CD4-positive, alpha-beta T cell treated with Interleukin-15 for 4 hours (primary cell): ENCODE data around the gene CLSTN2.

Experiments
- DNase-seq: peaks from one replicate; pipeline ENCODE4 v3.0.0-alpha.2; 2020; ENCODE audit warnings: low spot score

The CLSTN2 gene

DNA sequence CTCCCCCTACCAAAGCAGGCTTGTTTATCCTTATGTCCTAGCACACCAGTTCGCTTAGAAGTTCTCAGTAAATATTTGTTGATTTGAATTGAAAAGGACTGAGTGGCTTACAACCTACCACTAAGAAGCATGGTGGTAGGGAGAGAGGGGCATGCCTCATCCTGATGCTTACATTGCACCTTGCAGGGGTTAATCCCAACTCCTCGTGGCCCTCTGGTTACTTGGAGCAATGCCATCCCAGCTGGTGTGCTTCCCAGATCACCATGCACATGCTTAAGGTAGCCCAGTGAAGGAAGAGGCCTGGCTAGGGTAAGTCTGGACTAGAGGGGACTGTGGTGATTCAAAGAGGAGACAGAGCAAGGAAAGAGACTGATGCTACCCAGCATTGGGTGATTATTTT lies 253.3 kb downstream of the CLSTN2 start:
- no peak for DNase-seq

DNA sequence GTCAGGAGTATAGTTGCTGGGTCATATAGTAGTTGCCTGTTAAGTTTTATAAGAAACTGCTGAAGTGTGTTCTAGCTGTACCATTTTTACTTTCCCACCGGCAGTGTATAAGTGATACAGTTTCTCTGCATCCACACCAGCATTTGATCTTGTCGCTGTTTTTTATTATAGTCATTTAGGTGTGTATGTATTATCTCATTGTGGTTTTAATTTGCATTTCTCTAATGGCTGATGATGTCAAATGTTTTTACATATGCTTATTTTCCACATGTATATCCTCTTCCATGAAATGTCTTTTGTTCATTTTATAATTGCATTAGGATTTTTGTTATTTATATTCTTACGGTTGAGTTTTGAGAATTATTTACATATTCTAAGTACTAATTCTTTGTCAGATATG lies 254.3 kb downstream of the CLSTN2 start:
- DNase-seq, result no peak

DNA sequence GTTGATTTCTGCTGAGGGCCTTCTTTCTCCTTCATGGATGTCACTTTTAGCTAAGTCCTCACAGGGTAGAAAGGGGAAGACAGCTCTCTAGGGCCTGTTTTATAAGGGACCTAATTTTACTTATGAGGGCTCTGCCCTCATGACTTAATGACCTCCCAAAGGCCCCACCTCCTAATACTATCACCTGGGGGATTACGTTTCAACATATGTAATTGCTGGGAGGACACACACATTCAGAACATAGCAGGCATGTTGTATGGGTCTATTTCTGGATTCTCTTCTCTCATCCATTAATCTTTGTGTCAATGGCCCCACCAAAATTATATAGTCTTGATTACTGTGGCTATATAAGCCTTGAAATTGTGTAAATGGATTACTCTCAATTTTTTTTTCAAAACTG lies 255.0 kb downstream of the CLSTN2 start:
- DNase-seq, result no peak

DNA sequence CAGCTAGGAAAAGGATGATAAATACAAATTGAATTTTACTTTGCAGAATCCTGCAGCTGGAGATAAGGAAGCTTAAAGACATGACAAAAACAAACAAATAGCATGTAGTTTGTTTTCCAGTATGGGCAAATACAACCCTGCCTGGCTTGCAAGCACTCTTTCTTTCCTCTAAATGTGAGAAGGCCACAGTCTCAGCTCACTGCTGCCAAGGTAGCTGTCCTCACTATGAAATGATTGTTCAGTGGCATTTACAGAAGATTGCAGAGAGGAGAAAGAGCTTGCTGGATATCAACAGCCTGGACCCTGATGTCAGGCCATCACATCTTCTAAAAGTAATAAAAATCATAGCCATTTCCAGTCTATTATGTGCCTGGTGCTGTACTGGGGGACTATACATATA lies 262.0 kb downstream of the CLSTN2 start:
- DNase-seq, result no peak

DNA sequence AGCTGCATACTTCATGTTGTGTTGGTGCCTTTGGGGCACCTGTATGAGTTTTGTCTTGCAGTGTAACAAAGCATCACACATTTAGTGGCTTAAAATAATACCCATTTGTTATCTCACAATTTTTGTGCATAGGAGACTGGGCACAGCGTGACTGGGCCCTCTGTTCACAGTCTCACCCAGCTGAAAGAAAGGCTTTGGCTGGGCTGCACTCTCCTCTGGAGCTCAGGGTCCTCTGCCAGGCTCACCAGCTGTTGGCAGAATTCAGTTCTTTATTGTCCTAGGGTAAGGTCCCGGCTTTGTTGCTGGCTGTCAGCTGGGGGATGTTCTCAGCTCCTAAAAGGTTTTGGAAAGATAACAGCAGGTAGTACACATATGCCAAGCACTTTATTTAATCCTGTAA lies 263.3 kb downstream of the CLSTN2 start:
- no peak for DNase-seq

DNA sequence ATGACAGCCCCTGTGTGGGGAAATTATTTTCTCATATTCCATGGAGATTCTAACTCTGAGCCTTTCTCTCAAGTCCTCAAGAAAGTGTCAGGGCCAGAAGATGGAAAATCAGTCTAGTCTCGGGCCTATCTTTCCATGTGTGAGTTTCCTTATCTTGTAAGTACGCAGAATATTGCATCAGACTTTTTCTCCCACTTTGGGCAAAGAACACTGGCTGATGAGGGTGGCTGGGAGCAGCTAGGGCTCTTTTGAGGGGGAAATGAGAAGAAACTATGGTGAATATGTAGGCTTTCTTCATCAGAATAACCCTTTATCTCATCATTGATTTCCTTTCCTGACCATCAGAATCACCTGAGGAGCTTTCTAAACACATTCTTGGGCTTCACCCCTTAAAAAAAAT lies 264.0 kb downstream of the CLSTN2 start:
- no peak for DNase-seq

DNA sequence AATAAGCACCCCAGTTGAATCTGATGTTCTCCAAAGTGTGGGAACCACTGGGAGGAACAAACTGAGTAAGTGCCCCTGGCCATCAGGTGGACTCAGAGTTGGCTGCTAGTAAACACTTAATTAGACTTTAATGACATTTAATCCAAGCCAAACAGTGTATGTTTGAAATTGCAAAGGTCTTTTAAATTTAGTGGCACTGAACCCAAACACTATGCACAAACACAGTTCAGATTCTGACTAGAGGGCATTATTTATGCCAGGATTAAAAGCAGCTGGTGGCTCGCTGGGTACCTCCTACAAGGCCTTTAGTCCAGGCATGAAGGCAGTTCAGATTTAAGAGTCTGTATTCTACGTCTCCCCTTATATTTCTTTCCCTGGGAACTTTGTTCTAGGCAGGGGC lies 264.8 kb downstream of the CLSTN2 start:
- no peak for DNase-seq

DNA sequence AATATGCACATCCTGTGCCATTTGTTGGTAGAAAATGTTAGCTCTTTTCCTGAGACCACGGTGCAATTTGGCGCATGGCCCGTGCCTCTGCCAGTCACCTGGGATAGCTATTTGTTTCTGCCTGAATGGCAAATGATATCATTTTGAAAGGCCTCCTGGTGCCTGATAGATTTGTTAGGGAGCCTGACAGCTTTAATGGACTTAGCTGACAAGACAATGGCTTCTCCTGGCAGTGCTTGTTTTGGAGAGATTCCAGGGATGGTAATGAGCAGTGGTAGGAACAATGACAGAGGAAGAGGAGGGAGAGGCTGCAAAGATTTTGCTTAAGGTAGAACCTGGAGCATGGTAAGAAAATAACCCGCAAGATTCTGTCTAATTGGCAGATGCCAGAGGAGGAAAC lies 268.5 kb downstream of the CLSTN2 start:
- DNase-seq, result no peak

DNA sequence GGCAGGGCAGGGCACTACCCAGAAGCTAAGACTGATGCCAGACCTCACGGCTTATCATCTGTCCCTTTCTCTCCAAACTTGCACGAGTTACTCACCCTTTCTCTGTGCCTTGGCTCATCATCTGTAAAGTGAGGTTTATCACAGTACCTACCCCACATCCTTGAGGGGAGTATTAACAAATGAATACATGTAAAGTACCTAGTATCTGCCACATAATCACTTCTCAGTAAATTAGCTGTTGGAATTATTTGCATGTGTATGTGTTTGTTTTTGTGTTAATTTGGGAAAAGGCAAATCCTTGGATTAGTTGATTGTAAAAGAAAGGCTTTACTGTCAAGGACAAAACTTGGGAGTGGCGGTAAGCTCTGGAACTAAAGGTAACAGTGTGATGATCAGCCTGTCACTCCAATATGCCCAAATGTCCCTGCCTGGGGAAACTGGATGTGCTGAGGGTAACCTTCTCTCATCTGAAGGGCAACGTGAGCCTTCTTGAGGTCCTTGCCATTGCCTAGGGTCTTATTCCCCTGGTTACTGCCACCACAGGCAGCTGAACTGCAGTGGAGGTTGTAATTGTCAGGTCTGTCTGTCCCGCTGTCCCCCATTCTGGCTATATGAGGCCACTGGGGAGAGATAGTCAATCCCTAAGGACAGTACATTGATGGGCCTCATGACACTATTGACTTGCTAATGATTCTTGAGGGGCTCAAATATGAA lies 269.4 kb downstream of the CLSTN2 start:
- DNase-seq, result no peak

DNA sequence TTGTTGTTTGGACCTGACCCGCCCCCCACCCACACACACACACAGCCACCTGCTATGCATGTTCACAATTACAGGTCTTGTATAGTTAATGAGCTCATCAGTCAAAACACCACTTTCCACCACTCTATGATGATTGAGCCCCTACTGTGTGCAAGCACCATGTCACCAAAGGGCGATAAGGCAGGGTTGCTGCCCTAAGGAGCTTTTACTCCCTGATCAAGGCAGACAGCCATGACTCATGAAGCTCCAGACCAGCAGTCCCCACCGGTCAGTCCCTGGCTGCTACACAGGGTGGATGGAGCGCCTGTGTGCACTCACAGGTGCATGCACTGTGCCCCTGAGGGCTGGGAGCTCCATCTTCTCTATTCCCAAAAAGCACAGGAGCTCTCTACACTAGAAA lies 270.6 kb downstream of the CLSTN2 start:
- no peak for DNase-seq

DNA sequence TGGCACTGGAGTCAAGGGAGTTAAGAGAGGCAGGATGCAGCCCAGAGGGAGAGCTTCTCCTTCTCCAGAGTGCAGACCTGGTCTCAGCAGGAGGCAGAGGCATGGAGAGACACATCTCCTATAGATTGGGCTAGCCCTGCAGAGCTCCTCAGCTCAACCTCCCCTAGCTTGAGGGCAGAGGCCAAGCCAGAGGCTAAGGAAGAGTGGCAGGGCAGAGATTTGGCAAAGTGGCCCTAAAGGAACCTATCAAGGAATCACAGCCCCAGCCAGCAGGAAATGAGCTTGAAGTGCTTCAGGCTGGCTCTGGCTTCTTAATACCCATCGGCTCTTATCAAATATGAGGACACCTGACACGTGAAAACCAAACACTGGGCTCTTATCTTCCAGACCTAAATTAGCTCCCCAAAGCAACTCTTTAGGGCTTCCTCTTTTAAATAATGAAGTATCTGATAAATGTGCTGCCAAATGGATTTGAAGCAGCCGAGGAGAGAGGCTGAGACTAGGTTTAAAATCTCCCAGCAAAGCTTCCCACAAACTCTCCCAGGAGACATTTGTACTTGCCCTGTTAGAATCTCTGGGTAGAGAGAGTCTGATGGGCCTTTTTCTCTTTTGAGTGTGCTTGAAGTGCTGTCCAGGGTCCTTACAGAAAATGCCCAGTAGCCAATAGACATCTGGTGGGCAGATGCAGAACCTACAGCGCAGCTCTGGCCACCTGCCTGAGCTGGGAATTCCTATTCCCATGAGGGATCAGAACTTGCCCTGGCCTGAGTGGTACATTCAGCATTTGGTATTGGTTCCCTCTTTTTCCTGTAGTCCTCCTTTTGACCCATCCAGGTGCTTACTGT lies 271.4 kb downstream of the CLSTN2 start:
- no peak for DNase-seq

DNA sequence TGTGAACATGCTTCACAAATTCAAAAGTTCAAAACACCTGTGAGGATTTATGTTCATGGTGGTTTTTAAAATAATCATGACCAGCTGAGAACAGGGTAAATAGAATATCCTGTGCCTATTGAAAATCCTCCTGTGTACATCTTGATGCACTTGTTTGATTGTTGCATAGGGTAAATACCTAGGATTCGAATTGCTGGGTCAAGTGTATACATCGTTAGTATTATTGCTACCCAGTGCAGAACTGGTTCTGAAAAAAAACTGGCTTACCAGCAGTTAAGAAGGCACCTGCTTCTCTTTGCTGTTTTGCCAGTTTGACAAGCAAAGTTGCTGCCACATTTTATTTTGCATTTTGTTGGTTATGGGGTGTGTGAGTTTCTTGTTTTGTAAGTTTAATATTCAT lies 272.6 kb downstream of the CLSTN2 start:
- DNase-seq, result no peak

DNA sequence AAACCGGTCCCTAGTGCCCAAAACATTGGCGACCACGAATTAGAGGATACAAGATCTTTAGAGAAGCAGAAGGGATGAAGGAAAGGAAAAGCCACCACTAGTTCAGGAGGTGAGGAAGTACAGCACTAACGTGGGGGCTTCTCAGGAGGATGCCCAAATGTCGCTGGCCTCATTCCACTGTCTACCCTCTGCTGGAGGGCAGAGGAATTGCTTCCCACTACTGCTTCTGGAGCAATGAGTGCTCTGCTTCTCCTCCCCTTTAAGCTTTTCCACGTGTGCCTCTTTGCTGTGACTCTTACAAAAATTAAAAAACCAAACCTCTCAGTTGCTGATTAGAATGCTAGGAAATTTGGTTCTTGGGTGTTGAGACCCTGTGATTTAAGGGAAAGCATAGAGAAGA lies 281.3 kb downstream of the CLSTN2 start:
- DNase-seq, result no peak

DNA sequence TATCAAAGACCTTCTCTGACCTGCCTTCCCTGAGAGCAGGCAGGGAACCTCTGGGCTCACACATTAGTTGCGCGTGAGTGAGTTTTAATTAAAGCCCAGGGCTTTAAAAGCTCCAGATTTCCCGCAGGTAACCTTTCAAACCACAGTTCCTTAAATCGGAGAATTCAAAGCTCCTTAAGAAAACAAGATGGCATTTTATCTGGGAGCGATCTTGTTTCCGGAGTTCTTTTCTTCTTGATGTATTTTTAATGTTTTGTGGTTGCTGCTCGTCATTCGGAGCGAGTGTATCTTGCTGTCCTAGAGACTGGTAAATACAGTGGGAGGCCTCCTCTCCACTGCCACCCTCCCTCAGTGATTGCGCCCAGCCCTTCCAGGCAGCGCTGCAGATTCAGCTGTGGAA lies 284.3 kb downstream of the CLSTN2 start:
- DNase-seq, result no peak

DNA sequence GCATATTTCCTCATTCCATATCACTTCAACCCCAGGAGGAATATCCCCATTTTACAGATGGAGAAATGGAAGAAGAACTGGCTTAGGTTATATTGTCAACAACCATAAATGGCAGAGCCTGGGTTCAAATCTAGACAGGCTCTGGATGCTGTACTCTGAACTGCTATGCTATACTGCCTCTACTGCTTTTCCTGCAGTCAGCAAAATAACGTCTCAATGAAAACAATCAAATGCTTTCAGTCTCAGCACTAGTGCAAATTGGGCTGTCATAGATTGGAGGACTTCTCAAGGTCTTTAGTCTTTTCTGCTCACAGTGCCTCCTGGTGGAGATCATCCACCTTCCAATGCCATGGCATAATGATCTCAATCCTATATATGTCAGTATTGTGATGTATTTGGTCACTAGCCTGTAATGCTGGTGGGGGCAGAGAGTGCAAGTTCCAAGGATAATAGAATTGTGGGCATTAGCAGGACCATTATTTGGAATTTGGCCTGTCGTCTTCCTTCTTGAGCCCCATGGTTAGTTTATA lies 285.0 kb downstream of the CLSTN2 start:
- DNase-seq, result no peak

DNA sequence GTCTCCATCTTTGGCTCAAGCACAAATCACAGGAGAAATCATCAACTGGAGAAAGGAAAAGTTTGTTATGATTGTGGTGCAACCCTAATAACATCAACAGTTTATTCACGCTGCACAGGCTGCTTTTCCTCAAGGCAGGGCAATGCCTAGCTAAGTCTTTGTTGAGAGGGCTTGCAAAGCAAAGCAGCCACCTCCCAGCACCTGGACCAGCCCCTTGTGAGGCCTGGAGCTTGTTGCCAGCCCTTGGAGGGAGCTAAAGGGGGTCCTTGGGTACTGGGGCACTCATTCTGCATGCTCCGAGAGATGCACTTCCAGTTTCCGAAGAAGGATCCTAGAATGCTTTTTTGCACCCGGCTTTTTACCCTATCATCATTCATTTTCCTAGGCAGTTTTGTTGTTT lies 288.2 kb downstream of the CLSTN2 start:
- no peak for DNase-seq

DNA sequence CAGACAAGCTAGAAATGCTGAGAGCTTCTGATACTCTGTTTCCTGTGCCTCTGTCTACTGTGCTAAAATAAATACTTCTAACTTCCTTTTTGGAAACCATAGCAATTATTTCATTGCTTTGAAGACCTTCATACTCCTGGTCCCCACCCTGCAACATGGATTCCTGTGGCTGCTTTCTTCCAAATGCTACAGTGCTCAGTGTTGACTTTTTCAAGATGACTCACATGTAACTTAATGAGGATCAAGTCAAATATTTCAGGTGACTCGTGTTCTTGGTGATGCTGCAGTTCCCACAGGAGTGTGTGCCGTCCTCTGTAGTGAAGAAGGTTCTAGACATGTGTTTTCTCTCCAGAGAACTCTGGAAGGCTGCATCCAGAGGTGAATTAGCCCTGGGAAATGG lies 288.6 kb downstream of the CLSTN2 start:
- no peak for DNase-seq

DNA sequence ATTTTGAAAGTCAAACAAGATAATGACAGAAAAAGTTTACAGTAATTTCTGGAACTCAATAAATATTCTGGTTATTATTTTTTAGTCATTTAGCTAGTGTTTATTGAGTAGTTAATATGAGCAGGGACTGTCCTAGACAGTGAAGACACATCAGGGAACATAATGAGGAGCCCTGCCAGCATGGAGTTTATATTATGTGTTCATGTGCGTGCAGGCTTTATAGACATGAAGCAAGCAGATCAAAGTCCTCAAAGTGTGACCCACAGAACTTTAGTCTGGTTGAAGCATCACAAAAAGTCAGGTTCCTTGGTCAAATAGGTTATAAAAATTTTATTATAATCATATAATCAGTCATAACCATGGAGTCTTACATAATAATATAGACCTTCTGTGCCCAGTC lies 289.3 kb downstream of the CLSTN2 start:
- no peak for DNase-seq

DNA sequence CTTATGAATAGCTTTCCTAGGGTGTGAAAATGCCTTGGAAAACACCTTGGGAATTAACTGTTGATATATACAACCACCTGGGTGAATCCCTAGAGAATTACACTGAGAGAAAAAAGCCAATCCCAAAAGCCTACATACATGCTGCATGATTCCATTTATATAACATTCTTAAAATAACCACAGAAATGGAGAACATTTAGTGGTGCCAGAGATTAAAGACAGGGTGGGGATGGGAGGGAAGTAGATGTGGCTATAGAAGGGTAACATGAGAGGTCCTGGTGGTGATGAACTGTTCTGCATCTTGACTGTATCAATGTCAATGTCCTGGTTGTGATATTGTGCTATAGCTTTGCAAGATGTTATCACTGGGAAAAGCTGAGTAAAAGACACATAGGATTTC lies 291.0 kb downstream of the CLSTN2 start:
- DNase-seq, result no peak

DNA sequence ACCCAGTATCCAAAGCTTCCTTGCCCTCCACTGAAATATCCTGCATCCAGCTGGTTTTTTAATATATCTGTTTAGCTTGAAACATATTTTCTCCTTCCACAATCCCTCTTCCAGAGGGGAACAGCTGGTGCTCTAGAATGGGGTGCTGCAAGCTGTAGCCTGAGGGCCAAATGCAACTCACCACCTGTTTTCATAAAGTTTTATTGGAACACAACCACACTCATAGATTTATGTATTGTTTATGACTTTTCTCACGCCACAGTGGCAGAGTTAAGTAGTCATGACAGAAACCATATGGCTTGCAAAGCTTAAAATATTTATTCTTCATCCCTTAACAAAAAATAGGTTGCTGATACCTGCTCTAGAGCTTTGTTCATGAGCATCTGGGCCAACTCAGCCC lies 298.7 kb downstream of the CLSTN2 start:
- DNase-seq, result no peak

DNA sequence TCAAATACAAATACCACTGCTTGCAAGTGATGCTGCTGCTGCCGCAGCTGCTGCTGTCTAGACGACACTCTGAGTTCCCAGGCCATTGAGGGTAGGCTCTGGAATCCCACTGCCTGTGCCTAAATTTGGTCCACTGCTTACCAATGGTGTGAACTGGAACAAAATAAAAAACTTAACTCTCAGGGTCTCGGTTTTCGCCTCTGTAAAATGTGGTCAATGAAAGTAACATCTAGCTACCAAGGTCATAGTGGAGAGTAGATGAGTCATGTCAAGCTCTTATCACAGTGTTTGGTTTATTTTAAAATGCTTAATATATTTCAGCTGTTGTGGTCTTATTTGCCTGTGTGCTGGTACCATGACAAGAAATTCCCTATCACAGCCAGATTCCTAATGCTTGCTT lies 299.3 kb downstream of the CLSTN2 start:
- no peak for DNase-seq

DNA sequence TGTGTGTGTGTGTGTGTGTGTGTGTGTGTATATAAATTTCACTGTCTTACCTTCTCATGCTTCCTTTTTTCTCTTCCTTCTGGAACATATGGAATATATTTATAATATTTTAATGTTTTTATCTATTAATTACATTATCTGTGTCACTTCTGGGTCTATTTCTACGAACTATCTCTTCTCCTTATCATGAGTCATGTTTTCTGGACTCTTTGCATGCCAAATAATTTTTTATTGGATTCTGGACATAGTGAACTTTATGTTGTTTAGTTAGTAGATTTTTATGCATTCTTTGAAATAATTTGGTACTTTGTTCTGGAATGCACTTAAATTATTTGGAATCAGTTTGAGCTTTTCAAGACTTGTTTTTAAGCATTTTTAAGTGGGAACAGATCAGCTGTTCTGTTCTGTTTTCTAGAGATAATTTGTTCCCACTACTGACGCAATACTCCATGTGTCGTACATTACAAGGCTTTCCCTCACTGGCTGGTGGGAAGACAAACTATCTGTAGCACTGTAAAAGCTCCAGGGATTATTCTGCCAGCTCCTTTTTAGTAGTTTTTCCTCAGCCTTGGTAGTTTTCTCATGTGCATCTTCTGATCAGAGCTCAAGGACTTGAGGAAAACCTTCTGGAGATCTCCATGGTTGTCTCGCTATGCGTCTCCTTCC lies 302.0 kb downstream of the CLSTN2 start:
- DNase-seq, result no peak
